ENCODE data around the gene TACC2.

TACC2 gene

DNA sequence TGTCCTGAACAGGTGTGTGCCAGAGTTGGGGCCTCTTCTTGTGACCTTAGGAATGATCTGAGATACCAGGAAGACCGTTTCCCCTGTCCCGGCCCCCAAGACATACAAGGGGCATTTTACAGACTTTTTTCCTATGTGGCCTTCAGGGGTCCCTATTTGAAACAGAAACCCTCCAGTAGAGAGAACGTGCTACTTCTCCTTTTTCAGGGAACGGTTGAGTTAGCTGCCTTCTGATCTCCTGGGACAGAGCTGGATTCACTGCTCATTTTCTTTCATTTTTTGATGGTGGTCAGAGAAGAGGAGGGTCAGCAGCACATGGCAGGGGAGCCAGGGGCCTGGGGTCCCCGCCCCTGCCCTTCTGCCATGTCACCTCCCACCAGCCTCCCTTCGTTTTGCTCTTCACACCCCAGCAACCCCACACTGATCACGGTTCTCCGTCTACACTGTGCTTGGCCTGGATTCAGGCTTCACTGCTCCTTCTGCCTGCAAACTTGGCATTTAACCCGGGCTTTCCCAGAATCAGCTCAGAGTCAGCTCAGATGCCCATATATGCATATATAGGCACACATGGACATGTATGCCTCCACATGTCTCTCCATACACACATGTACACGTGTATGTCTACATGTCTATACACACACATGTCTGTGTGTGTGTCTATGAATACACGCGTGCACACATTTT lies 144.1 kb downstream of the TACC2 start:
- TF ChIP-seq GLIS3 (CRISPR knock-in tag; IDR thresholded peaks at IDR 0.05) (no peak), TOX (CRISPR knock-in tag; IDR thresholded peaks at IDR 0.05; ENCODE audit: borderline replicate concordance) (no peak), ZNF565 (CRISPR knock-in tag; conservative IDR thresholded peaks at IDR 0.05; ENCODE audit: low read depth) (no peak), CREB5 (CRISPR knock-in tag; IDR thresholded peaks at IDR 0.05; ENCODE audit: low read depth) (no peak), CSDC2 (CRISPR knock-in tag; IDR thresholded peaks at IDR 0.05) (no peak), TCF4 (CRISPR knock-in tag; IDR thresholded peaks at IDR 0.05; ENCODE audit: borderline replicate concordance) (no peak)
- TF ChIP-seq, protein P1, sequence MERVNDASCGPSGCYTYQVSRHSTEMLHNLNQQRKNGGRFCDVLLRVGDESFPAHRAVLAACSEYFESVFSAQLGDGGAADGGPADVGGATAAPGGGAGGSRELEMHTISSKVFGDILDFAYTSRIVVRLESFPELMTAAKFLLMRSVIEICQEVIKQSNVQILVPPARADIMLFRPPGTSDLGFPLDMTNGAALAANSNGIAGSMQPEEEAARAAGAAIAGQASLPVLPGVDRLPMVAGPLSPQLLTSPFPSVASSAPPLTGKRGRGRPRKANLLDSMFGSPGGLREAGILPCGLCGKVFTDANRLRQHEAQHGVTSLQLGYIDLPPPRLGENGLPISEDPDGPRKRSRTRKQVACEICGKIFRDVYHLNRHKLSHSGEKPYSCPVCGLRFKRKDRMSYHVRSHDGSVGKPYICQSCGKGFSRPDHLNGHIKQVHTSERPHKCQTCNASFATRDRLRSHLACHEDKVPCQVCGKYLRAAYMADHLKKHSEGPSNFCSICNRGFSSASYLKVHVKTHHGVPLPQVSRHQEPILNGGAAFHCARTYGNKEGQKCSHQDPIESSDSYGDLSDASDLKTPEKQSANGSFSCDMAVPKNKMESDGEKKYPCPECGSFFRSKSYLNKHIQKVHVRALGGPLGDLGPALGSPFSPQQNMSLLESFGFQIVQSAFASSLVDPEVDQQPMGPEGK (CRISPR knock-in tag; IDR thresholded peaks at IDR 0.05; ENCODE audit: borderline replicate concordance): no peak
- ATAC-seq: no peak

DNA sequence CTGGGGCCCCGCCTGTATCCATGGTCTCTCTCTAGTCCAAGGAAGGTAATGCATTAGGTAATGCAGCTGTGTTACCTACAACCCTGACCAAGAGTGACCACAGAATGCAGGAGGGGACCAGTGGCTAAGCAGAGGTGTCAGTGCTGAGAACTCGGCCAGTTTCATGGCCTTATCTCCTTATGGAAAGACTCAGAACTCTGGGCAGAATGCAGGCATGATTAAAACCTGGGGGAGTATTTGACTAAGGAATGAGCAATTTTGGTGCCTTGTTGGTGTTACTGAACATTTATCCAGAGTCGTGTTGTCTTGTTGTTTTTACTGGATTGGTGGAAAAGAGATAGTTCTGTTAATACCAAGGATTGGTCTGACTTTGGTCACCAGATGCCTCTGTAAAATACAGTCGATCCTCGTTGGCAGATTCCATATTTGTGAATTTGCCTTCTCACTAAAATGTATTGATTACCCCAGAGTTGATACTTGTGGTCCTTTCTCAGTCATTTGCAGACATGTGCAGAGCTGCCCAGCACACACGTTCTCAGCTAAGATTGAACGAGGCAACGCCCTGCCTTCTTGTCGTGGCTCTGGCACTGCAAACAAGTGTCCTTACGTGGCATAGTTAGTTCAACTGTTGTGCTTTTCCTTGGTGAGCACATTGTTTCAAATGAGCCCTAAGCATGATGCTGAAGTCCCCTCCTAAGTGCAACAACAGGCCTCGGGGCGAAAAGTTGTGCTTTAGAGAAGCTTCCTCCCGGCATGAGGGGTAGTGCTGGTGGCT lies 146.5 kb downstream of the TACC2 start:
- no peak for ATAC-seq
- TF ChIP-seq ZFP30 (CRISPR knock-in tag; IDR thresholded peaks at IDR 0.05) (no peak), SNAI2 (CRISPR knock-in tag; IDR thresholded peaks at IDR 0.05) (no peak), ZNF8 (CRISPR knock-in tag; IDR thresholded peaks at IDR 0.05) (no peak), ESRRG (CRISPR knock-in tag; IDR thresholded peaks at IDR 0.05) (no peak), BACH2 (CRISPR knock-in tag; IDR thresholded peaks at IDR 0.05; ENCODE audit: borderline replicate concordance) (no peak), ZFP3 (CRISPR knock-in tag; IDR thresholded peaks at IDR 0.05) (no peak), TOX (CRISPR knock-in tag; IDR thresholded peaks at IDR 0.05; ENCODE audit: borderline replicate concordance) (no peak), CSDC2 (CRISPR knock-in tag; IDR thresholded peaks at IDR 0.05) (no peak), PPARA (CRISPR knock-in tag; IDR thresholded peaks at IDR 0.05; ENCODE audit: borderline replicate concordance) (no peak), ZC3H10 (CRISPR knock-in tag; IDR thresholded peaks at IDR 0.05) (no peak), ISL1 (CRISPR knock-in tag; IDR thresholded peaks at IDR 0.05) (no peak), TCF4 (CRISPR knock-in tag; IDR thresholded peaks at IDR 0.05; ENCODE audit: borderline replicate concordance) (no peak), ZNF565 (CRISPR knock-in tag; conservative IDR thresholded peaks at IDR 0.05; ENCODE audit: low read depth) (no peak), OSR1 (CRISPR knock-in tag; IDR thresholded peaks at IDR 0.05) (no peak), CREB5 (CRISPR knock-in tag; IDR thresholded peaks at IDR 0.05; ENCODE audit: low read depth) (no peak), RARB (CRISPR knock-in tag; IDR thresholded peaks at IDR 0.05) (no peak)
- TF ChIP-seq, protein P1 (CRISPR knock-in tag; IDR thresholded peaks at IDR 0.05; ENCODE audit: borderline replicate concordance): no peak
- TF ChIP-seq, protein P2, sequence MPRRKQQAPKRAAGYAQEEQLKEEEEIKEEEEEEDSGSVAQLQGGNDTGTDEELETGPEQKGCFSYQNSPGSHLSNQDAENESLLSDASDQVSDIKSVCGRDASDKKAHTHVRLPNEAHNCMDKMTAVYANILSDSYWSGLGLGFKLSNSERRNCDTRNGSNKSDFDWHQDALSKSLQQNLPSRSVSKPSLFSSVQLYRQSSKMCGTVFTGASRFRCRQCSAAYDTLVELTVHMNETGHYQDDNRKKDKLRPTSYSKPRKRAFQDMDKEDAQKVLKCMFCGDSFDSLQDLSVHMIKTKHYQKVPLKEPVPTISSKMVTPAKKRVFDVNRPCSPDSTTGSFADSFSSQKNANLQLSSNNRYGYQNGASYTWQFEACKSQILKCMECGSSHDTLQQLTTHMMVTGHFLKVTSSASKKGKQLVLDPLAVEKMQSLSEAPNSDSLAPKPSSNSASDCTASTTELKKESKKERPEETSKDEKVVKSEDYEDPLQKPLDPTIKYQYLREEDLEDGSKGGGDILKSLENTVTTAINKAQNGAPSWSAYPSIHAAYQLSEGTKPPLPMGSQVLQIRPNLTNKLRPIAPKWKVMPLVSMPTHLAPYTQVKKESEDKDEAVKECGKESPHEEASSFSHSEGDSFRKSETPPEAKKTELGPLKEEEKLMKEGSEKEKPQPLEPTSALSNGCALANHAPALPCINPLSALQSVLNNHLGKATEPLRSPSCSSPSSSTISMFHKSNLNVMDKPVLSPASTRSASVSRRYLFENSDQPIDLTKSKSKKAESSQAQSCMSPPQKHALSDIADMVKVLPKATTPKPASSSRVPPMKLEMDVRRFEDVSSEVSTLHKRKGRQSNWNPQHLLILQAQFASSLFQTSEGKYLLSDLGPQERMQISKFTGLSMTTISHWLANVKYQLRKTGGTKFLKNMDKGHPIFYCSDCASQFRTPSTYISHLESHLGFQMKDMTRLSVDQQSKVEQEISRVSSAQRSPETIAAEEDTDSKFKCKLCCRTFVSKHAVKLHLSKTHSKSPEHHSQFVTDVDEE (CRISPR knock-in tag; IDR thresholded peaks at IDR 0.05): no peak
- TF ChIP-seq, protein P3, sequence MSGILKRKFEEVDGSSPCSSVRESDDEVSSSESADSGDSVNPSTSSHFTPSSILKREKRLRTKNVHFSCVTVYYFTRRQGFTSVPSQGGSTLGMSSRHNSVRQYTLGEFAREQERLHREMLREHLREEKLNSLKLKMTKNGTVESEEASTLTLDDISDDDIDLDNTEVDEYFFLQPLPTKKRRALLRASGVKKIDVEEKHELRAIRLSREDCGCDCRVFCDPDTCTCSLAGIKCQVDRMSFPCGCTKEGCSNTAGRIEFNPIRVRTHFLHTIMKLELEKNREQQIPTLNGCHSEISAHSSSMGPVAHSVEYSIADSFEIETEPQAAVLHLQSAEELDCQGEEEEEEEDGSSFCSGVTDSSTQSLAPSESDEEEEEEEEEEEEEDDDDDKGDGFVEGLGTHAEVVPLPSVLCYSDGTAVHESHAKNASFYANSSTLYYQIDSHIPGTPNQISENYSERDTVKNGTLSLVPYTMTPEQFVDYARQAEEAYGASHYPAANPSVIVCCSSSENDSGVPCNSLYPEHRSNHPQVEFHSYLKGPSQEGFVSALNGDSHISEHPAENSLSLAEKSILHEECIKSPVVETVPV (CRISPR knock-in tag; IDR thresholded peaks at IDR 0.05): no peak

Measured in SK-N-SH treated with all-trans-retinoic acid at 6 μM for 48 hours (cell line).